Measurements from ENCODE around the gene PPP2R5B. TPM values are rescaled to one million over a fixed set of nuclear protein-coding genes. Genes with fewer than 3 reads are reported as not detected.
"Not testable (repeated sequence)": the region's sequence is repeated elsewhere in the genome, so short reads cannot be mapped to it uniquely, and the experiment has no call there.

Gene PPP2R5B
- total RNA-seq, 1 experiment from 2014 or later, result 14.0 TPM

DNA sequence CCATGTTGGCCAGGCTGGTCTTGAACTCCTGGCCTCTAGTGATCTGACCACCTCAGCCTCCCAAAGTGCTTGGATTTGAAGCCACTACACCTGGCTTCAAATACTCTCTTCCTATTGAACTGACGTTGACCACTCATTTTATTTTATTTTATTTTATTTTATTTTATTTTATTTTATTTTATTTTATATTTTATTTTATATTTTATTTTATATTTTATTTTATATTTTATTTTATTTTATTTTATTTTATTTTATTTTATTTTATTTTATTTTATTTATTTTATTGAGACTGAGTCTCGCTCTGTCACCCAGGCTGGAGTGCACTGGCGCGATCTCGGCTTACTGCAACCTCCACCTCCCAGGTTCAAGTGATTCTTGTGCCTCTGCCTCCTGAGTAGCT lies 58.9 kb downstream of the PPP2R5B start:
- H3K9me3 ChIP-seq (ENCODE audit: control insufficient read depth, insufficient read depth, low read depth, low read length); H3K27me3 ChIP-seq (ENCODE audit: control insufficient read depth, insufficient read depth, low read length); H3K4me3 ChIP-seq (ENCODE audit: low read depth in 2 of 2, low read length in 2 of 2); intact Hi-C loops (cut with micrococcal nuclease; ENCODE audit: unreplicated experiment); CTCF ChIA-PET; DNase-seq (ENCODE audit: low read depth, low spot score); POLR2A ChIA-PET; in situ Hi-C loops (cut with HindIII; ENCODE audit: low pct_unique_long_range_greater_than_20kb, low sequenced_read_pairs); H3K36me3 ChIP-seq (ENCODE audit: control insufficient read depth, insufficient read depth, low read length); ATAC-seq; H3K27ac ChIP-seq (ENCODE audit: low read length); H3K4me1 ChIP-seq (ENCODE audit: control insufficient read depth, insufficient read depth, low read length); BruUV-seq (replicated peaks): not testable (repeated sequence)

Small RNA genes within 50 kb of the gene (microRNA-seq; reads per million reads assigned to microRNA genes)
- gene MIR6749 (ENCODE audit: unreplicated experiment) (not detected), gene MIR6750 (ENCODE audit: unreplicated experiment) (1.9 reads per million)

Other genes starting within 250 kb of the PPP2R5B start
- gene NRXN2, start 201.5 kb upstream of the PPP2R5B start, total RNA-seq (2021; ENCODE audit: unreplicated experiment), result 0.15 TPM
- gene RASGRP2, start 180.5 kb upstream of the PPP2R5B start, total RNA-seq (2021; ENCODE audit: unreplicated experiment), result 3.7 TPM
- 0.39 TPM for gene PYGM, start 164.7 kb upstream of the PPP2R5B start, total RNA-seq (2021; ENCODE audit: unreplicated experiment)
- 360 TPM for gene SF1, start 146.1 kb upstream of the PPP2R5B start, total RNA-seq (2021; ENCODE audit: unreplicated experiment)
- gene MAP4K2, start 121.5 kb upstream of the PPP2R5B start, total RNA-seq (2021; ENCODE audit: unreplicated experiment), result 46.4 TPM
- gene MEN1, start 114.1 kb upstream of the PPP2R5B start, total RNA-seq (2021; ENCODE audit: unreplicated experiment), result 54.5 TPM
- 4.1 TPM for gene CDC42BPG, start 80.0 kb upstream of the PPP2R5B start, total RNA-seq (2021; ENCODE audit: unreplicated experiment)
- gene EHD1, start 46.1 kb upstream of the PPP2R5B start, total RNA-seq (2021; ENCODE audit: unreplicated experiment), result 186 TPM
- 28.8 TPM for gene ATG2A, start 7.5 kb upstream of the PPP2R5B start, total RNA-seq (2021; ENCODE audit: unreplicated experiment)
- gene GPHA2, start 11.2 kb downstream of the PPP2R5B start, total RNA-seq (2021; ENCODE audit: unreplicated experiment), result not detected
- gene MAJIN, start 47.4 kb downstream of the PPP2R5B start, total RNA-seq (2021; ENCODE audit: unreplicated experiment), result not detected
- 1.6 TPM for gene BATF2, start 72.3 kb downstream of the PPP2R5B start, total RNA-seq (2021; ENCODE audit: unreplicated experiment)
- 177 TPM for gene ARL2, start 89.5 kb downstream of the PPP2R5B start, total RNA-seq (2021; ENCODE audit: unreplicated experiment)
- 51.5 TPM for gene SNX15, start 102.8 kb downstream of the PPP2R5B start, total RNA-seq (2021; ENCODE audit: unreplicated experiment)
- 55.6 TPM for gene SAC3D1, start 116.5 kb downstream of the PPP2R5B start, total RNA-seq (2021; ENCODE audit: unreplicated experiment)
- 0.23 TPM for gene NAALADL1, start 133.9 kb downstream of the PPP2R5B start, total RNA-seq (2021; ENCODE audit: unreplicated experiment)
- 92.9 TPM for gene CDCA5, start 159.4 kb downstream of the PPP2R5B start, total RNA-seq (2021; ENCODE audit: unreplicated experiment)
- gene ZFPL1, start 159.5 kb downstream of the PPP2R5B start, total RNA-seq (2021; ENCODE audit: unreplicated experiment), result 68.4 TPM
- gene VPS51, start 171.5 kb downstream of the PPP2R5B start, total RNA-seq (2021; ENCODE audit: unreplicated experiment), result 101 TPM
- gene TM7SF2, start 187.2 kb downstream of the PPP2R5B start, total RNA-seq (2021; ENCODE audit: unreplicated experiment), result 85.4 TPM
- gene ZNHIT2, start 193.0 kb downstream of the PPP2R5B start, total RNA-seq (2021; ENCODE audit: unreplicated experiment), result 27.1 TPM
- 1,001 TPM for gene FAU, start 197.4 kb downstream of the PPP2R5B start, total RNA-seq (2021; ENCODE audit: unreplicated experiment)
- 111 TPM for gene MRPL49, start 197.6 kb downstream of the PPP2R5B start, total RNA-seq (2021; ENCODE audit: unreplicated experiment)
- gene SYVN1, start 209.8 kb downstream of the PPP2R5B start, total RNA-seq (2021; ENCODE audit: unreplicated experiment), result 64.3 TPM
- gene SPDYC, start 245.5 kb downstream of the PPP2R5B start, total RNA-seq (2021; ENCODE audit: unreplicated experiment), result not detected

All from Panc1 (cell line).